GM23338 (cell line): ENCODE data around the gene RTN3. TPM values are rescaled to one million over a fixed set of nuclear protein-coding genes. Genes with fewer than 3 reads are reported as not detected.
A peak's percentile ranks its signal among the peaks of the same experiment; 100 is the strongest.

ENCODE experiments used
- ATAC-seq: fragments of 200-7000 bp; cut with Tn5 transposase; 3 replicates; pipeline ENCODE4 v1.9.1; 2020
- DNase-seq: peaks from one replicate; pipeline ENCODE4 v3.0.0-alpha.2; 2015; ENCODE audit warnings: low spot score
- H2AFZ ChIP-seq: fragments of 200-600 bp; sonication (generic); 2 replicates; pipeline ENCODE4 v1.8.0; 2016; ENCODE audit warnings: antibody characterized with exemption, mild to moderate bottlenecking, moderate library complexity
- H3F3A ChIP-seq: fragments of 200-600 bp; sonication (generic); replicated peaks from 2 replicates; pipeline ENCODE4 v1.8.0; 2017; ENCODE audit warnings: antibody characterized with exemption, mixed run types, low read depth
- H3K27ac ChIP-seq: fragments of 200-600 bp; sonication (generic); 2 replicates; pipeline ENCODE4 v1.6.1; 2016; ENCODE audit warnings: low read depth
- H3K27me3 ChIP-seq: fragments of 200-600 bp; sonication (generic); 2 replicates; pipeline ENCODE4 v1.8.0; 2016; ENCODE audit warnings: mild to moderate bottlenecking, mixed run types, moderate library complexity; ENCODE audit not compliant: insufficient read depth
- H3K36me3 ChIP-seq: fragments of 200-600 bp; sonication (generic); 2 replicates; pipeline ENCODE4 v1.8.0; 2016; ENCODE audit warnings: mild to moderate bottlenecking; ENCODE audit not compliant: insufficient read depth
- H3K4me1 ChIP-seq: fragments of 200-600 bp; sonication (generic); 2 replicates; pipeline ENCODE4 v1.8.0; 2016; ENCODE audit warnings: mild to moderate bottlenecking, moderate library complexity; ENCODE audit not compliant: insufficient read depth
- H3K4me2 ChIP-seq: fragments of 200-600 bp; sonication (generic); 2 replicates; pipeline ENCODE4 v1.7.1; 2017; ENCODE audit warnings: mixed run types
- H3K4me3 ChIP-seq: fragments of 200-600 bp; sonication (generic); 2 replicates; pipeline ENCODE4 v1.6.1; 2016; ENCODE audit warnings: mixed run types
- H3K79me2 ChIP-seq: fragments of 200-600 bp; sonication (generic); replicated peaks from 2 replicates; pipeline ENCODE4 v1.8.0; 2017; ENCODE audit warnings: mild to moderate bottlenecking; ENCODE audit not compliant: insufficient read depth
- H3K9me2 ChIP-seq: fragments of 200-600 bp; sonication (generic); 2 replicates; pipeline ENCODE4 v1.8.0; 2017; ENCODE audit not compliant: insufficient read depth
- H4K20me1 ChIP-seq: fragments of 200-600 bp; sonication (generic); replicated peaks from 2 replicates; pipeline ENCODE4 v1.8.0; 2017; ENCODE audit warnings: mild to moderate bottlenecking; ENCODE audit not compliant: insufficient read depth
- H3K27ac Mint-ChIP-seq: 2 replicates; pipeline ENCODE4 v1.8.0; 2020; ENCODE audit warnings: inconsistent platforms, mild to moderate bottlenecking, moderate library complexity, mixed read lengths
- H3K27me3 Mint-ChIP-seq: 3 replicates; pipeline ENCODE4 v1.8.0; 2022; ENCODE audit warnings: low read depth, mild to moderate bottlenecking, moderate library complexity, mixed read lengths, inconsistent platforms; ENCODE audit not compliant: insufficient read depth, poor library complexity
- H3K36me3 Mint-ChIP-seq: 3 replicates; pipeline ENCODE4 v1.8.0; 2021; ENCODE audit warnings: low read depth, mild to moderate bottlenecking, inconsistent platforms, moderate library complexity, mixed read lengths
- H3K4me1 Mint-ChIP-seq: 3 replicates; pipeline ENCODE4 v1.8.0; 2020; ENCODE audit warnings: mild to moderate bottlenecking, inconsistent platforms, mixed read lengths
- H3K4me3 Mint-ChIP-seq: 3 replicates; pipeline ENCODE4 v1.8.0; 2021; ENCODE audit warnings: moderate library complexity, mild to moderate bottlenecking, inconsistent platforms, mixed read lengths
- H3K9me3 Mint-ChIP-seq: 3 replicates; pipeline ENCODE4 v1.8.0; 2020; ENCODE audit warnings: moderate library complexity, mild to moderate bottlenecking, inconsistent platforms, mixed read lengths
- CREB1 ChIP-seq: fragments of 250-450 bp; sonication (Bioruptor Pico); IDR thresholded peaks from 2 replicates; pipeline ENCODE4 v1.5.0; 2020; ENCODE audit warnings: low read depth, mild to moderate bottlenecking, moderate library complexity
- CTCF ChIP-seq, 2 experiments: fragments of 200-600 bp in 1 of 2; sonication (generic) in 1 of 2; conservative IDR thresholded peaks; 2 replicates each; pipeline versions ENCODE4 v1.5.1 to v1.6.1; 2016 to 2017; ENCODE audit warnings: antibody characterized with exemption in 2 of 2, low read depth in 2 of 2, mild to moderate bottlenecking in 2 of 2, moderate library complexity in 1 of 2
- EZH2phosphoT487 ChIP-seq: fragments of 200-600 bp; sonication (generic); IDR thresholded peaks from one replicate; pipeline ENCODE4 v1.8.1; 2018; ENCODE audit warnings: antibody characterized with exemption; ENCODE audit not compliant: unreplicated experiment
- JUNB ChIP-seq: IDR thresholded peaks from one replicate; pipeline ENCODE4 v1.6.1; 2016; ENCODE audit warnings: antibody characterized with exemption; ENCODE audit not compliant: unreplicated experiment
- POLR2AphosphoS5 ChIP-seq: IDR thresholded peaks from 2 replicates; pipeline ENCODE4 v1.6.1; 2016; ENCODE audit warnings: antibody characterized with exemption, low read depth
- REST ChIP-seq: IDR thresholded peaks from one replicate; pipeline ENCODE4 v1.6.1; 2018; ENCODE audit warnings: antibody characterized with exemption; ENCODE audit not compliant: unreplicated experiment
- ZNF114 ChIP-seq: fragments of 250-450 bp; sonication (Bioruptor Pico); IDR thresholded peaks from 2 replicates; pipeline ENCODE4 v1.5.0; 2020; ENCODE audit warnings: mild to moderate bottlenecking, moderate library complexity
- polyA plus RNA-seq: library from polyadenylated mRNA; unstranded; fragments of >200 nt; fragmentation: Nextera tagmentation; extraction: Ambion mirVana; gene quantifications from 2 replicates; pipeline ENCODE4 v1.2.1, GENCODE V29; 2016
- total RNA-seq: library from RNA; depleted of rRNA; stranded (reverse); fragments of >200 nt; shearing (Covaris generic); gene quantifications from 2 replicates; pipeline ENCODE4 v1.2.3, GENCODE V29; 2014

Gene RTN3
- total and polyA plus RNA-seq, 2 experiments from 2014 or later, result 138 to 162 TPM

- Mint-ChIP-seq H3K27me3 (peaks cover 43% of the 10 kb centered on the region), H3K36me3 (peaks cover 14% of the 10 kb centered on the region; the same call in 2 of the 3 replicates), H3K4me1 (peaks cover 37% of the 10 kb centered on the region), H3K4me3 (peak within 1 kb of the TSS; percentile 91), H3K27ac (peak within 1 kb of the TSS; percentile 95), H3K9me3 (peaks cover 3% of the 10 kb centered on the region; the same call in 1 of the 3 replicates)
- Histone ChIP-seq H3K4me3 (peak within 1 kb of the TSS; percentile 88), H3K79me2 (peaks cover 23% of the 10 kb centered on the region), H3K27me3 (peaks cover 36% of the 10 kb centered on the region), H3K27ac (peak within 1 kb of the TSS; percentile 74), H3K9me2 (no peaks in the 10 kb centered on the region), H4K20me1 (peaks cover 12% of the 10 kb centered on the region), H3K4me2 (peak within 1 kb of the TSS; percentile 98), H3K36me3 (no peaks in the 10 kb centered on the region), H3F3A (peaks cover 12% of the 10 kb centered on the region; the same call in 1 of the 2 replicates), H3K4me1 (peaks cover 37% of the 10 kb centered on the region), H2AFZ (peak within 1 kb of the TSS; percentile 78)
- TF ChIP-seq ZNF114 (CRISPR knock-in tag), result no peak
- peak; percentile 4 to 71; a peak in 2 of 4 replicates for TF ChIP-seq CTCF (conservative IDR thresholded peaks at IDR 0.05; ENCODE audit: low read depth in 2 of 2)
- DNase-seq (peak; percentile 94), ATAC-seq (peak; percentile 2)
These were observed 87.1 kb downstream of the RTN3 start, which contains the start of gene ZFTA for GRCh38 chr11:63768237-63769041. TSS of gene ZFTA (minus strand) at chr11:63768775. CDS start at chr11:63768622, 153 bp downstream.

- 0 out of 2 replicates have a peak, but pooled peaks cover 12% of the 10 kb centered on the region for H3F3A ChIP-seq
- peak overlapping the region; percentile 95 for H3K4me2 ChIP-seq
- Mint-ChIP-seq H3K27me3 (peaks cover 40% of the 10 kb centered on the region), H3K4me1 (peaks cover 37% of the 10 kb centered on the region), H3K4me3 (peak overlapping the region; percentile 52; the same call in 2 of the 3 replicates), H3K9me3 (peaks cover 3% of the 10 kb centered on the region; the same call in 1 of the 3 replicates), H3K27ac (no peak overlapping the region), H3K36me3 (peaks cover 14% of the 10 kb centered on the region; the same call in 2 of the 3 replicates)
- H3K27ac ChIP-seq, result no peak overlapping the region
- no peaks in the 10 kb centered on the region for H3K36me3 ChIP-seq
- peak; percentile 12 for ATAC-seq
- peak; percentile 55 for DNase-seq
- H3K4me3 ChIP-seq, result peak overlapping the region; percentile 75
- no peaks in the 10 kb centered on the region for H3K9me2 ChIP-seq
- peak overlapping the region; percentile 78 for H2AFZ ChIP-seq
- peaks cover 36% of the 10 kb centered on the region for H3K27me3 ChIP-seq
- peaks cover 23% of the 10 kb centered on the region for H3K79me2 ChIP-seq
- peaks cover 37% of the 10 kb centered on the region for H3K4me1 ChIP-seq
- peaks cover 12% of the 10 kb centered on the region for H4K20me1 ChIP-seq
- TF ChIP-seq POLR2AphosphoS5 (no peak), EZH2phosphoT487 (no peak), JUNB (no peak), CTCF (conservative IDR thresholded peaks at IDR 0.05; ENCODE audit: low read depth in 2 of 2) (no peak), CREB1 (CRISPR knock-in tag) (no peak), ZNF114 (CRISPR knock-in tag) (no peak), REST (no peak)
These were observed 87.9 kb downstream of the RTN3 start for GRCh38 chr11:63769042-63769713.
